Activated naive CD8-positive, alpha-beta T cell (primary cell): Measurements from ENCODE around the gene TTC7B.

Experiments
- H3K27ac Mint-ChIP-seq: one replicate; pipeline ENCODE4 v1.8.0; 2021; ENCODE audit warnings: mixed read lengths
- H3K27me3 Mint-ChIP-seq: one replicate; pipeline ENCODE4 v1.8.0; 2021; ENCODE audit warnings: mixed read lengths
- H3K36me3 Mint-ChIP-seq: one replicate; pipeline ENCODE4 v1.8.0; 2021; ENCODE audit warnings: mixed read lengths
- H3K4me1 Mint-ChIP-seq: one replicate; pipeline ENCODE4 v1.8.0; 2021; ENCODE audit warnings: low read depth, mixed read lengths
- H3K4me3 Mint-ChIP-seq: one replicate; pipeline ENCODE4 v1.8.0; 2021; ENCODE audit warnings: mild to moderate bottlenecking, mixed read lengths
- H3K9me3 Mint-ChIP-seq: one replicate; pipeline ENCODE4 v1.8.0; 2021; ENCODE audit warnings: low read depth, mixed read lengths

TTC7B gene

DNA sequence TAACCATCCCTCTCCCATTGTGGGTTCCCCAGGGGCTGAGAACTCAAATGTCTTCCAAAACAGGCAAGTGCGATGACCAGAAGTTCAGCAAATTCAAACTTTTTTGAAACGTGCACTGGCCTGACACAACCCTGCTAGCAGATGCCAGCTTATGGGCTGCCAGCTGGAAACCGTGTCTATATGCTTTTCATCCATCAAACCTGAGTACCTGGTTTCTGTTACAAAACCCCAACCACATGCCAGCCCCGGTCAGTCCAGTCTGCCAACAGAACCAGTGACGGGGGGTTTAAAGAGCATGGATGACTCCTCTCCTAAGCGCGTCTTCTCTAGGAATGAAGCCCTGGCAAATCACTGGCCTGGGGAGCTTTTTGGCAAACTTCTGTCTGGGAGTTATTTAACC lies 189.7 kb downstream of the TTC7B start:
- Mint-ChIP-seq H3K9me3 (no peaks in the 10 kb centered on the region), H3K4me1 (no peaks in the 10 kb centered on the region), H3K36me3 (no peaks in the 10 kb centered on the region), H3K4me3 (no peak overlapping the region), H3K27me3 (no peaks in the 10 kb centered on the region), H3K27ac (no peak overlapping the region)

DNA sequence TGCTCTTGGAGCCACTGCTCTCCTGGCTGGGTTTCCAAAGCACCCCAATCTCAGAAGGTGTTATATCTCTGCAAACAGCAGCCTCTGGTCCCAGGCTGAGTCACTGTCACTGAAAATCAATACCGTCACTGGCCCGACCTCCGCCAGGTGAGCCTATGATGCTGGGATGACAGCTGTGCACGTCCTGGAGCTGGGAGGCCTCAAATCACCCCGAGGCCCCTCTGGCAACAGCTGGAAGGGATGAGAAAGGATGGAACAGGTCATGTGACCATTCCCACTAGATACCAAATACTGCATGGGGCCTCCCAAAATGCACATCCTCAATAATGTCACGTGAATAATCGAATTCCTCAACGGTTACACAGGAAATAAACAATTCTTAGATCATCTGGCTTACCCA lies 190.8 kb downstream of the TTC7B start:
- Mint-ChIP-seq H3K27me3 (no peaks in the 10 kb centered on the region), H3K36me3 (no peaks in the 10 kb centered on the region)

DNA sequence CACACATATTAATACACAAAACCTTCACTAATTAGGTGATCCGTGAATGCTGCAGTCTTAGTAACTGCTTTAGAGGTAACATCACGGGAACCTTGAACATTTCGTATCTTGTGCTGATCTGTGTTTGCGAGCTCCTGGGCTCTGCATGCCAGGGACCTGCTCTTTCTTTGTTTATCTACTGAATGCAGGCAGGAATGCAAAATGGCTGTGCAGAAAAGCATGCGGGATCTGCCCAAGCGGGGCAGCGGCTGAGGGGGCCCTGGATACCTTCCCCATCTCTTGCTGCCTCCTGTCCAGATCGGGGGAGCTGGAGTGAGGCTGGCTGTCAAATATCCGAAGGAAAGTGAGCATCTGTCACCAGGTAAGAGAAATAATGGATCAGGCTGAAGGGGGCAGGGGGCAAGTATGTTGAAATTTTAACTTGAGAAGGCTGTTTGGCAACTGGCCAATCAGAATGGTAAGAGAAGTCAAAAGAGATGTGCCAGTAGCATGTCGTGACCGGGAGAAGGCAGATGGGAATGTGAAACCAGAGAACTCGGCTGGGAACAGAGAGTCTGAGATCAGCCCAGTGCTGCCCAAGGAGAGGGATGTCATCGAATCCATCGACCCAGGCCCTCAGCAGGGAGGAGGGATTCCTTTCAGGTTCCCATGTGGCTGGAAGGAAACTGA lies 191.4 kb downstream of the TTC7B start:
- H3K27ac Mint-ChIP-seq = no peak overlapping the region
- H3K4me3 Mint-ChIP-seq = no peak overlapping the region
- H3K9me3 Mint-ChIP-seq = no peaks in the 10 kb centered on the region
- H3K4me1 Mint-ChIP-seq = no peaks in the 10 kb centered on the region
- no peaks in the 10 kb centered on the region for H3K27me3 Mint-ChIP-seq
- no peaks in the 10 kb centered on the region for H3K36me3 Mint-ChIP-seq

More for the DNA sequence above, 190.8 kb downstream of the TTC7B start:
- Mint-ChIP-seq H3K4me3 (no peak overlapping the region), H3K9me3 (no peaks in the 10 kb centered on the region), H3K27ac (no peak overlapping the region), H3K4me1 (no peaks in the 10 kb centered on the region)

DNA sequence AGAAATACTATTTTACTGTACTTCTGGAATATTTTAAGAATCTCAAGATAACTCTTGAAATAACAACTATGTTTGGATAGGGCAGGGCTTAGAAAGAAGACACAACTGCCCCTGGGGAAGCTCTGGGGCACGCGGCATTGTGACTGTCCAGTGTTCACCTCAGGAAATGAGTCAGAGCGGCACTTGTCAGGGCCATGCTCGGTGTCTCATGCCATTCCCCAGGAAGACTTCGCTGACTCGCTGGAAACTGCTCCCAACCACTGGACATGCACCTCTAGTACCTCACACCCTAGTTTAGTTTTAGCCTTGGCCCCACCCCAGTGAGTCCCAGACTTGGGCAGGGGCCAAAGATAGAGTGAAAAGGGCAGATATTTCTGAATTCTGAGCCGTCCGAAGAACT lies 192.0 kb downstream of the TTC7B start:
- no peaks in the 10 kb centered on the region for H3K4me1 Mint-ChIP-seq
- H3K27me3 Mint-ChIP-seq = no peaks in the 10 kb centered on the region
- no peak overlapping the region for H3K27ac Mint-ChIP-seq
- H3K36me3 Mint-ChIP-seq = no peaks in the 10 kb centered on the region
- no peaks in the 10 kb centered on the region for H3K9me3 Mint-ChIP-seq
- no peak overlapping the region for H3K4me3 Mint-ChIP-seq

DNA sequence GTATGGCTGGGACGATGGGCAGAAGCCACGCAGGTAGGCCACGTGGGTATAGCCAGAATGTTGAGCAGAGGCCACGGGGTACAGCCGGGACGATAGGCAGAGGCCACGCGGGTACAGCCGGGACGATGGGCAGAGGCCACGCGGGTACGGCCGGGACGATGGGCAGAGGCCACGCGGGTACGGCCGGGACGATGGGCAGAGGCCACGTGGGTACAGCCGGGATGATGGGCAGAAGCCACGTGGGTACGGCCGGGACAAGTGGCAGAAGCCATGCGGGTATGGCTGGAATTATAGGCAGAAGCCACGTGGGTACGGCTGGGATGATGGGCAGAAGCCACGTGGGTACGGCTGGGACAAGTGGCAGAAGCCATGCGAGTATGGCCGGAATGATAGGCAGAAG lies 195.0 kb downstream of the TTC7B start:
- Mint-ChIP-seq H3K4me1 (no peaks in the 10 kb centered on the region), H3K27me3 (no peaks in the 10 kb centered on the region), H3K4me3 (no peak overlapping the region), H3K27ac (no peak overlapping the region), H3K36me3 (no peaks in the 10 kb centered on the region), H3K9me3 (no peaks in the 10 kb centered on the region)

DNA sequence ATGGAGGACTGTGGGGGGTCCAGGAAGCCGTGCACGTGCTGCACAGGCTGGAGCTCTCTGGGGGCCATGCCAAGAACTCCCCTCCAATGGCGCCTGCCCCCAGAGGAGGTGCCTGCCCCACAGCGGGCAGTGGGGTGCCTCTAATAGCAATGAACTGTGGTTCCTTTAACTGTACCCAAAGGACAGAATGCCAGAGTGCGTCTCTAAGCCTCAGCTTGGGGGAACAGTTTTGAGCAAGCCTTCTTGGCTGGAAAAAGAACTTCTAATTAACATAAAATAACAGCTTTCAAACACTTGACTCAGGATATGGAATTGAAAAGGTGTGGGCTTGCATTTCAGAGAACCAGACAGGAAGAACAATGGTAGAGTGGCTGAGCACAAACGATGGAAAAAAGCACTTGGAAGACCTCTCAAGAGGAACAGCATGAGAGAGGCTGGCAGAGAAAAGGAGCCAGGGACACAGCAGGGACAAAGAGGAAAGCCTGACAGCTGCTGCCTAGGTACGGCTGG lies 195.6 kb downstream of the TTC7B start:
- Mint-ChIP-seq H3K36me3 (no peaks in the 10 kb centered on the region), H3K4me1 (no peaks in the 10 kb centered on the region), H3K4me3 (no peak overlapping the region), H3K27ac (no peak overlapping the region), H3K27me3 (no peaks in the 10 kb centered on the region), H3K9me3 (no peaks in the 10 kb centered on the region)

DNA sequence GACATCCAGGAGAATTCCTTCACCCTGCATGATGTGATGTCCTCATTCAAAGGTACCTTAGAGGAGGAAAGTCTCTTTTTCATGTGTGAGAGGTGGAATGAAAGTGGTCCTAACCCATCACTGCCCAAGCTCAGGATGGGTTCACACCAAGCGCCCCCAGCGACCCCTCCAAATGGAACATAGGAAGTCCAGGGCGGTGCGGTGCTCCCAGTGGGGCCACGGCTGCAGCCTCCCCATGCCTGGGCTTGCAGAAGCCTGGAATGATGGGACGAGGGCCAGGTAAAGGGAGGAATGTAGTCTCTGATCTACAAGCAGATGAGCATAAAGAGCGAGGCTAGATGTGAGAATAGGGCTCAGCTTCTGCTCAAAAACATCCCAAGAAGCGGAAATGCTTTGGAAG lies 196.3 kb downstream of the TTC7B start:
- H3K27me3 Mint-ChIP-seq = no peaks in the 10 kb centered on the region
- no peak overlapping the region for H3K4me3 Mint-ChIP-seq
- no peaks in the 10 kb centered on the region for H3K4me1 Mint-ChIP-seq
- H3K36me3 Mint-ChIP-seq = no peaks in the 10 kb centered on the region
- H3K9me3 Mint-ChIP-seq = no peaks in the 10 kb centered on the region
- no peak overlapping the region for H3K27ac Mint-ChIP-seq

DNA sequence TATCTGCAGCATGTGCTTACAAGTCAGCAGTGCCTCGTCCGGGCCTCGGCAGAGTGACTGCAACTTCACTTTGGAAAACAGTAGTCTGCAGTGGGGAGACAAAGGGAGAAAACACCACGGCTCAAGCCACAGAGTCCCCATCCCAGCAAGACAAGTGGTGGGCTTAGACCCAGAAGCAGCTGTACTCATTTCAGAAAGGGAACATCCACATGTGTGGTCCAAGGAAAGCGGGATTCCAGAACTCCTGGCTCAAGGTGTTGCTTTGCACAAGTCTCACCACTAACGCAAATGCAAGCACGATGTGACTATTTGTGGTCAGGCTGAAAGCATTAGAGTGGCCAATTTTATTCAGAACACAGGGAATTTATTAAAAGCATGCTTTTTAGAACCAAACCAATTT lies 198.3 kb downstream of the TTC7B start:
- H3K9me3 Mint-ChIP-seq = no peaks in the 10 kb centered on the region
- H3K27ac Mint-ChIP-seq = no peak overlapping the region
- no peak overlapping the region for H3K4me3 Mint-ChIP-seq
- no peaks in the 10 kb centered on the region for H3K4me1 Mint-ChIP-seq
- no peaks in the 10 kb centered on the region for H3K27me3 Mint-ChIP-seq
- no peaks in the 10 kb centered on the region for H3K36me3 Mint-ChIP-seq

DNA sequence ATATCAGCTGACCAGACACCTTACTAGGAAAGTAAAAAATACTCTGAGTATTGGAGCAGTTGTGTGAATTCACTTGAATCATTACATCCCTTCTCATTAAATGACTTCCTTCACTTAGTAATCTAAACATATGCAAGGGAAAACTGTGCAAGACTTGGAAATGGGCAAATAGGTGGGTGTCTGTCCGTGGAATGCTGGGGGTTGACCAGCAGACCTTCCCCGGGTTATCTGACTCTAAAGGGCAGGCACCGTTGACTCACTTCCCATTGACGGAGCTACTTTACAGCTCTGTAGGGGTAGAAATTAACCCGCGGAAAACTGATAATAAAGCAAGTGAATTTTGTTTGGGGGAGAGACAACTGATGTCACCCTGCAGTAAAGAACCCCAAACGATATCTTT lies 199.3 kb downstream of the TTC7B start:
- no peaks in the 10 kb centered on the region for H3K4me1 Mint-ChIP-seq
- H3K36me3 Mint-ChIP-seq = no peaks in the 10 kb centered on the region
- H3K9me3 Mint-ChIP-seq = no peaks in the 10 kb centered on the region
- no peaks in the 10 kb centered on the region for H3K27me3 Mint-ChIP-seq
- H3K27ac Mint-ChIP-seq = no peak overlapping the region
- no peak overlapping the region for H3K4me3 Mint-ChIP-seq

DNA sequence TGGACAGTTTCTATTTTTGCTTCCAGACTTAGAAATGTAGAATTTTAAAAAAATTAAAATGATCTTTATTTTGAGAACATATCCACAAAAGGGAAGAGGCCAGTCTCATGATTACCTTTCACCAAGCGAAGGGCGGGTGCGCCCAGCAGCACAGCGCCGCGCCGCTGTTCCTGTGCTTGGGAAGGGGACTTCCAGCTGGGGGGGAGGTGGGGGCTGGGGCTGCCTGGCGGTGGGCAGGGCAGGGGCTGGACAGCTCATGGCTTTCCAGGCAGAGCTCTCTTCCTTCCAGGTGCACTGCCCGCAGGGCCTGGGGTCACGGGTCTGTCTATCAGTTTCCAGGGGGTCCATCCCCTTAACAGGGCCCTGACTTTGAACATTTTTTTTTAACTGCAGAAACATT lies 199.9 kb downstream of the TTC7B start:
- H3K4me1 Mint-ChIP-seq = no peaks in the 10 kb centered on the region
- no peaks in the 10 kb centered on the region for H3K9me3 Mint-ChIP-seq
- no peak overlapping the region for H3K4me3 Mint-ChIP-seq
- no peaks in the 10 kb centered on the region for H3K36me3 Mint-ChIP-seq
- H3K27me3 Mint-ChIP-seq = no peaks in the 10 kb centered on the region
- no peak overlapping the region for H3K27ac Mint-ChIP-seq

DNA sequence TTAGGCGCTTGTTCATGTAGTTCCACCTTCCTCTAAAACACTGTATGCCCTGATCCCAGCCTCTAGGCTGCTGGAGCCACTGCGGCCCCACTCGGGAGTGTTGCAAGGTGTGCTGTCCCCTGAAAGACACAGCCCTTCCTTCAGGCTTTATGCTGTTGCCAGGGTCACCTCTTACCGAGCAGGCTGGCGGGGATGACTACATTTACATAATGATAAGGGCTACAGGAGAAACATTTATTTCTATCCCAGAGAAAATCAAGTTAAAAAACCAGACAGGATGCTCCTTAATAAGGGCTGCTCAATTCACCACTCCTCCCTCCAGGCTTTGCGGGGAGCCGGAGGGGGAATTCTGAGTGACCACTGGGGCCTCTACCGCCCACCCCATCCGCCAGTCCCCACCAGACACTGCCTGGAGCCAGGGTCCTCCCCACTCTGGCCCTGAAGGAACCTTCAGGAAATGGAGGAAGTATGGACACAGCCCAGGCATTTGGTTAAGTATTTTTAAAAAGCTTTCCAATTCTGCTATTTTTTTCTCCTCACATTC lies 200.6 kb downstream of the TTC7B start:
- H3K4me3 Mint-ChIP-seq = no peak overlapping the region
- H3K27ac Mint-ChIP-seq = no peak overlapping the region
- H3K36me3 Mint-ChIP-seq = no peaks in the 10 kb centered on the region
- no peaks in the 10 kb centered on the region for H3K4me1 Mint-ChIP-seq
- no peaks in the 10 kb centered on the region for H3K9me3 Mint-ChIP-seq
- no peaks in the 10 kb centered on the region for H3K27me3 Mint-ChIP-seq

DNA sequence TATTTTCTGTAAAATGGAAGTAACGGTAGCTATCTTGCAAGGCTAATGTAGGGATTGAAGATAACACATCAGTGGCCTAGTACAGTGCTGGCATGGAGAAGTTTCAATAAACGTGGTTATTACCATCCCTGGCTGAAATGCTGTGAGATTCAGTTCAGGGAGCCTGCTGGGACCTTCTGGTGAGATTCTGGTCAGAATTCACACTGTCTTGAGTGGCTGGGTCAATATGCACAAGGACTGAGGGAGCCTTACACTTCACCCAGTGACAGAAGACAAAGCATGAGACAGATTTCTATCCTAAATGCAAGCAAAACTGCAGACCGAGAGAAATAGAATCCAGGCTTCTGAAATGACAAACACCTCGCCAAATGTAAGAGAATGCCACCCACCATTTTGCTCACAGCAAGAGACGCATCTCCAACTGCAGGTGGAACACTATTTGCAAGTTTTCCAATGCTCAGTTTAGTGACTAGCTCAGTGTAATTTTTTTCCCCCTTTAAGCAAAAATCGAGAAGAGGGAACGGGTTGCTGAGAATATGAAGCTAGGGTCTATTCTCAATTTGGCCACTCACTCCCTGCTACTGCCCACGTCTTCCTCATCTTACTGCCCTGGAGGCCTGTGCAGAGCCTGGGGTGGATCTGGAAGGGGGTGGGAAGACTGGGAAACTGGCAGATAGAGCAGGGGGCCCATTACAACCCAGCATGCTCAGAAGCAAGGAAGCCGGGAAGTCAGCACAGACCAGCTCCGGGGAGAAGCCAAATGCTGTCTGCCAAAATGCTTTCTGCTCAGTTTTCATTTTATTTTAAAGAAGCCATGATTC lies 201.3 kb downstream of the TTC7B start:
- Mint-ChIP-seq H3K4me1 (no peaks in the 10 kb centered on the region), H3K9me3 (no peaks in the 10 kb centered on the region), H3K36me3 (no peaks in the 10 kb centered on the region), H3K4me3 (no peak overlapping the region), H3K27me3 (no peaks in the 10 kb centered on the region), H3K27ac (no peak overlapping the region)

DNA sequence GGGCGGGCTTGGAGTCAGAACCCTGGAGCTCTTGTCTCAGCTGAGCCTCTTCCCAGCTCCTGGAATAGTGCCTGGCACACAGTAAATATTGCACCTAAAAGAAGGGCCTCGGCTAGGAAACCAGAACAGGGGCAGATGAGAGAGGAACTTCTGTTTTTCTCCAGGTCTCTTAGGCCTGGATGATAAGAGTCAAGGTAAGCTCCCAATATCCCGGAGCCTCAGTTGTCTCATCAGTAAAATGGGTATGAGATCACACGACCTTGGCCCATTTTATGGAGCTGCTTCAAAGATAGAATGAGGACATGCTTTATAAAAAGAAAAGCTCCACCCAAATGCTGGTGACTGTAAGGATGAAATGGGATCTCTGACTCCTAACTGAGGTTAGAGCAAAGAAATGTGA lies 202.2 kb downstream of the TTC7B start:
- Mint-ChIP-seq H3K9me3 (no peaks in the 10 kb centered on the region), H3K4me1 (no peaks in the 10 kb centered on the region), H3K36me3 (no peaks in the 10 kb centered on the region), H3K4me3 (no peak overlapping the region), H3K27ac (no peak overlapping the region), H3K27me3 (no peaks in the 10 kb centered on the region)

DNA sequence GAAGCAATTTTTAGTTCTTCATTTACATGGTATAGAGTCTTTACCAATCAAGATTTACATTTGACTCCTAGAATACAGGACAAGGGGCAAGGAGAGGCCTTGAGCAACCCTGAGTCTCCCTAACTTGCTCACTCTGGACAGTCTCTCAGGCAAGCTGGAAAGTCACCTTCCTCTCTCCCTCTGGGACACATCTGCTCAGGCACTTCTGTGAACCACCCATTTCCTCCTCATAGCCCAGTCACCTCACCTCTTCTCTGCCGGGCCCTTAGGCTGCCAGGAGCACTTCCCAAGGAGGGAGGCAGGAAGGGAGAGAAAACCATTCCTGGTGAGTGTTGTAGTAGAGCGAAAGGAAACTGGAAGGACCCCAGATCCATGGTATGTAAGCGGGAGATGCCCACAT lies 202.8 kb downstream of the TTC7B start:
- Mint-ChIP-seq H3K36me3 (no peaks in the 10 kb centered on the region), H3K27me3 (no peaks in the 10 kb centered on the region), H3K4me3 (no peak overlapping the region), H3K27ac (no peak overlapping the region), H3K4me1 (no peaks in the 10 kb centered on the region), H3K9me3 (no peaks in the 10 kb centered on the region)

DNA sequence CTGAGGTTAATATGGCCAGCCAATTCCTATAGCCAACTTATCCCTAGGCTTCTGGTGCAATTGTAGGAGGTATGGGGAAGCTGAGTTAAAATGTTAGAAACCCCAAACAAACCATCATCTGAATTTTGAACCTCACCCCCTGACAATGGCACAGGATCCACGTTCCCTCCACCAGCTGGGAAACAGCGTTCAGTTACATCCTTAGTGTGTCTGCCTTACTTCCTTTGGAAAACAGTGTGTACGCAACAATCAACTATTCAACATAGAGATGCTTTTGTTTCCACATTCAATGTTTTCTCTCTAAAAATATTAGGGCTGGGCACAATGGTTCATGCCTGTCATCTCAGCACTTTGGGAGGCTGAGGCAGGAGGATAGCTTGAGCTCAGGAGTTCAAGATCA lies 203.4 kb downstream of the TTC7B start:
- Mint-ChIP-seq H3K4me3 (no peak overlapping the region), H3K27me3 (no peaks in the 10 kb centered on the region), H3K36me3 (no peaks in the 10 kb centered on the region), H3K27ac (no peak overlapping the region), H3K4me1 (no peaks in the 10 kb centered on the region), H3K9me3 (no peaks in the 10 kb centered on the region)
